ENCODE measurements around the gene CCDC71L. TPM values are rescaled to one million over a fixed set of nuclear protein-coding genes. Genes with fewer than 3 reads are reported as not detected.

Gene CCDC71L
- polyA plus RNA-seq, 3 donors, result 2.9 to 5.1 (median 3.5) TPM

GRCh38 chr7:106609416-106609815 lies 51.5 kb downstream of the CCDC71L start:
- Mint-ChIP-seq H3K36me3 (no peaks in the 10 kb centered on the region), H3K4me1 (no peaks in the 10 kb centered on the region)

DNA sequence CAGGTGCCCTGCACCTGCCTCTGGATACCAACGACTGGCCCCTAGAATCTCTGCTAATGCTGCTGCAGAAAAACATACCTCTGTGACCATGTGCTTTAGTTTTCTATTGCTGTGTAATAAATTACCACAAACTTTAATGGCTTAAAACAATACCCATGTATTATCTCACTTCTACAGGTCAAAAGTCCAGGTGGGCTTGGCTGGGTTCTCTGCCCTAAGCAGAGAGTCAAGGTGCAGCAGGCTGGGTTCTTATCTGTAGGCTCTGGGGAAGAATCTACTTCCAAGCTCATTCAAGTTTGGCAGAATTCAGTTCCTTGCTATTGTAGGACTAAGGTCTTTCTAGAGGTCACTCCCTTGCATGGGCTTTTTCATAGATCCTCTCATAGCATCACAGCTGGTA lies 52.3 kb downstream of the CCDC71L start:
- Mint-ChIP-seq H3K36me3 (no peaks in the 10 kb centered on the region), H3K9me3 (peaks cover 2 to 9% (median 6%) of the 10 kb centered on the region in 7 donors), H3K27me3 (ENCODE audit: low read depth in 3 of 3) (peaks cover 0 to 2% (median 0%) of the 10 kb centered on the region in 3 donors), H3K4me1 (no peaks in the 10 kb centered on the region), H3K27ac (no peak overlapping the region), H3K4me3 (no peak overlapping the region)
- intact Hi-C loops (cut with micrococcal nuclease), result no loop called here
- H3K9me3 ChIP-seq (replicated peaks in 1 of 2; ENCODE audit: control insufficient read depth in 1 of 2, insufficient read depth in 1 of 2, low read length in 2 of 2), result no peaks in the 10 kb centered on the region
- no peak overlapping the region for H3K4me2 ChIP-seq (replicated peaks; ENCODE audit: extremely low read depth, low read length, poor library complexity, severe bottlenecking)
- no peaks in the 10 kb centered on the region for H4K20me1 ChIP-seq (ENCODE audit: insufficient read depth, low read length)
- no peak overlapping the region for H3K4me3 ChIP-seq (replicated peaks in 1 of 3; ENCODE audit: low read depth in 2 of 3, low read length in 3 of 3)
- no peak overlapping the region for H2AFZ ChIP-seq (ENCODE audit: insufficient read depth, low read depth, low read length, poor library complexity, severe bottlenecking)
- WGBS (ENCODE audit: insufficient coverage), result 86% methylated on average over 1 of the region's 1 CpG
- DNase-seq, result no peak
- H3K9ac ChIP-seq (ENCODE audit: insufficient read depth, low read length, poor library complexity, severe bottlenecking), result no peak overlapping the region
- no peaks in the 10 kb centered on the region for H3K79me2 ChIP-seq (ENCODE audit: insufficient read depth, low read length)
- H3K36me3 ChIP-seq (replicated peaks in 1 of 2; ENCODE audit: control insufficient read depth in 1 of 2, insufficient read depth in 2 of 2, low read length in 2 of 2), result no peaks in the 10 kb centered on the region
- no peaks in the 10 kb centered on the region for H3K4me1 ChIP-seq (ENCODE audit: control insufficient read depth in 1 of 2, insufficient read depth in 2 of 2, low read length in 2 of 2)
- TF ChIP-seq, protein P1, sequence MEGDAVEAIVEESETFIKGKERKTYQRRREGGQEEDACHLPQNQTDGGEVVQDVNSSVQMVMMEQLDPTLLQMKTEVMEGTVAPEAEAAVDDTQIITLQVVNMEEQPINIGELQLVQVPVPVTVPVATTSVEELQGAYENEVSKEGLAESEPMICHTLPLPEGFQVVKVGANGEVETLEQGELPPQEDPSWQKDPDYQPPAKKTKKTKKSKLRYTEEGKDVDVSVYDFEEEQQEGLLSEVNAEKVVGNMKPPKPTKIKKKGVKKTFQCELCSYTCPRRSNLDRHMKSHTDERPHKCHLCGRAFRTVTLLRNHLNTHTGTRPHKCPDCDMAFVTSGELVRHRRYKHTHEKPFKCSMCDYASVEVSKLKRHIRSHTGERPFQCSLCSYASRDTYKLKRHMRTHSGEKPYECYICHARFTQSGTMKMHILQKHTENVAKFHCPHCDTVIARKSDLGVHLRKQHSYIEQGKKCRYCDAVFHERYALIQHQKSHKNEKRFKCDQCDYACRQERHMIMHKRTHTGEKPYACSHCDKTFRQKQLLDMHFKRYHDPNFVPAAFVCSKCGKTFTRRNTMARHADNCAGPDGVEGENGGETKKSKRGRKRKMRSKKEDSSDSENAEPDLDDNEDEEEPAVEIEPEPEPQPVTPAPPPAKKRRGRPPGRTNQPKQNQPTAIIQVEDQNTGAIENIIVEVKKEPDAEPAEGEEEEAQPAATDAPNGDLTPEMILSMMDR (IDR thresholded peaks at IDR 0.05), result no peak
- H3K27me3 ChIP-seq (ENCODE audit: control insufficient read depth in 2 of 2, insufficient read depth in 2 of 2, low read length in 2 of 2), result no peaks in the 10 kb centered on the region
- H3K27ac ChIP-seq (ENCODE audit: low read depth in 1 of 2, low read length in 2 of 2), result no peak overlapping the region

More at GRCh38 chr7:106609416-106609815, 51.5 kb downstream of the CCDC71L start:
- no peaks in the 10 kb centered on the region for H3K4me1 ChIP-seq (ENCODE audit: control insufficient read depth in 1 of 2, insufficient read depth in 2 of 2, low read length in 2 of 2)
- no peak overlapping the region for H3K27ac ChIP-seq (ENCODE audit: low read depth in 1 of 2, low read length in 2 of 2)
- TF ChIP-seq, protein P1 (IDR thresholded peaks at IDR 0.05), result no peak
- H3K9me3 Mint-ChIP-seq, result peaks cover 2 to 9% (median 6%) of the 10 kb centered on the region in 7 donors
- no peak overlapping the region for H2AFZ ChIP-seq (ENCODE audit: insufficient read depth, low read depth, low read length, poor library complexity, severe bottlenecking)
- H4K20me1 ChIP-seq (ENCODE audit: insufficient read depth, low read length), result no peaks in the 10 kb centered on the region
- H3K79me2 ChIP-seq (ENCODE audit: insufficient read depth, low read length), result no peaks in the 10 kb centered on the region
- H3K9ac ChIP-seq (ENCODE audit: insufficient read depth, low read length, poor library complexity, severe bottlenecking), result no peak overlapping the region
- no peak overlapping the region for H3K27ac Mint-ChIP-seq
- H3K4me3 Mint-ChIP-seq, result no peak overlapping the region
- intact Hi-C loops (cut with micrococcal nuclease), result no loop called here
- no peaks in the 10 kb centered on the region for H3K36me3 ChIP-seq (replicated peaks in 1 of 2; ENCODE audit: control insufficient read depth in 1 of 2, insufficient read depth in 2 of 2, low read length in 2 of 2)
- no peak overlapping the region for H3K4me2 ChIP-seq (replicated peaks; ENCODE audit: extremely low read depth, low read length, poor library complexity, severe bottlenecking)
- H3K27me3 Mint-ChIP-seq (ENCODE audit: low read depth in 3 of 3), result peaks cover 0 to 2% (median 0%) of the 10 kb centered on the region in 3 donors
- DNase-seq, result no peak
- no peaks in the 10 kb centered on the region for H3K9me3 ChIP-seq (replicated peaks in 1 of 2; ENCODE audit: control insufficient read depth in 1 of 2, insufficient read depth in 1 of 2, low read length in 2 of 2)
- H3K27me3 ChIP-seq (ENCODE audit: control insufficient read depth in 2 of 2, insufficient read depth in 2 of 2, low read length in 2 of 2), result no peaks in the 10 kb centered on the region
- WGBS (ENCODE audit: insufficient coverage), result 96% methylated on average over 3 of the region's 5 CpGs
- no peak overlapping the region for H3K4me3 ChIP-seq (replicated peaks in 1 of 3; ENCODE audit: low read depth in 2 of 3, low read length in 3 of 3)

Other genes starting within 250 kb of the CCDC71L start
- 10 to 100 TPM; 17.9 to 31.2 (median 20.7) TPM for gene PIK3CG, start 204.1 kb upstream of the CCDC71L start, polyA plus RNA-seq